Astrocyte of the spinal cord (primary cell): ENCODE data around the gene COL16A1.

Experiments used
- DNase-seq: peaks from one replicate; pipeline ENCODE4 v3.0.0; 2011; ENCODE audit warnings: low read depth, low spot score
- H3K4me3 ChIP-seq: 2 replicates; pipeline ENCODE4 v1.5.1; 2011; ENCODE audit warnings: low read depth, mild to moderate bottlenecking, low read length, moderate library complexity
- CTCF ChIP-seq: IDR thresholded peaks from 2 replicates; pipeline ENCODE4 v1.5.1; 2012; ENCODE audit warnings: low read depth, mild to moderate bottlenecking, low read length, inconsistent platforms
- in situ Hi-C: cut with HindIII; loops from 2 replicates; pipeline ENCODE4 v1.10.0; 2017; ENCODE audit warnings: low sequenced_read_pairs

The COL16A1 gene

GRCh38 chr1:31715873-31716220 lies 12.0 kb upstream of the COL16A1 start:
- no peak for TF ChIP-seq CTCF
- in situ Hi-C loops: no loop called here
- DNase-seq: no peak
- no peak overlapping the region for H3K4me3 ChIP-seq

- DNase-seq: peak; percentile 91
- TF ChIP-seq CTCF: peak; percentile 95
- peak overlapping the region; percentile 1 for H3K4me3 ChIP-seq
- in situ Hi-C loops: no loop called here
Measured at GRCh38 chr1:31715087-31715872, 11.5 kb upstream of the COL16A1 start.

- peak; percentile 75 for DNase-seq
- TF ChIP-seq CTCF: peak; percentile 58
- in situ Hi-C loops: no loop called here
- no peak overlapping the region for H3K4me3 ChIP-seq
Measured at GRCh38 chr1:31714442-31715086, 10.7 kb upstream of the COL16A1 start.

GRCh38 chr1:31712630-31713029 lies 8.8 kb upstream of the COL16A1 start:
- peak; percentile 81 for DNase-seq
- in situ Hi-C loops: no loop called here
- no peak overlapping the region for H3K4me3 ChIP-seq
- TF ChIP-seq CTCF: no peak

GRCh38 chr1:31712068-31712467 lies 8.3 kb upstream of the COL16A1 start:
- no peak for TF ChIP-seq CTCF
- no peak overlapping the region for H3K4me3 ChIP-seq
- in situ Hi-C loops: no loop called here
- DNase-seq: peak; percentile 85

GRCh38 chr1:31708324-31708723 lies 4.5 kb upstream of the COL16A1 start:
- DNase-seq: peak; percentile 62
- no peak for TF ChIP-seq CTCF
- in situ Hi-C loops: no loop called here
- no peak overlapping the region for H3K4me3 ChIP-seq
